K562 (cell line): ENCODE data around the gene PNPLA2. TPM values are rescaled to one million over a fixed set of nuclear protein-coding genes. Genes with fewer than 3 reads are reported as not detected.

Experiments used
- ARID4B ChIP-seq: sonication (generic); formaldehyde crosslinking; IDR thresholded peaks from 2 replicates; pipeline ENCODE4 v1.8.0; 2022; ENCODE audit warnings: mild to moderate bottlenecking, missing genetic modification reagents
- BHLHE40 ChIP-seq: IDR thresholded peaks from 2 replicates; pipeline ENCODE4 v1.6.1; 2011; ENCODE audit warnings: low read length, improper control_type of control experiment
- E2F4 ChIP-seq: sonication (generic); formaldehyde crosslinking; IDR thresholded peaks from 2 replicates; pipeline ENCODE4 v1.8.0; 2022; ENCODE audit warnings: mild to moderate bottlenecking, low read depth, missing genetic modification reagents
- FIP1L1 ChIP-seq: fragments of 200-400 bp; formaldehyde crosslinking; IDR thresholded peaks from 2 replicates; pipeline ENCODE4 v1.6.1; 2018; ENCODE audit warnings: mild to moderate bottlenecking, low read depth, low read length; ENCODE audit not compliant: poor library complexity, severe bottlenecking
- HMGXB4 ChIP-seq: sonication (generic); formaldehyde crosslinking; IDR thresholded peaks from 2 replicates; pipeline ENCODE4 v1.8.1; 2023; ENCODE audit warnings: mild to moderate bottlenecking, missing genetic modification reagents
- MAZ ChIP-seq, 2 experiments: fragments of 450-650 bp in 1 of 2; sonication (generic) in 1 of 2; formaldehyde crosslinking; IDR thresholded peaks in 1 of 2; conservative IDR thresholded peaks in 1 of 2; 2 replicates each; pipeline versions ENCODE4 v1.4.0 to v1.5.0; 2020; ENCODE audit warnings: mild to moderate bottlenecking in 1 of 2, missing genetic modification reagents in 1 of 2
- PHF8 ChIP-seq: fragments of 200-600 bp; sonication (generic); IDR thresholded peaks from 2 replicates; pipeline ENCODE4 v1.6.1; 2012; ENCODE audit warnings: mixed run types, mild to moderate bottlenecking, inconsistent platforms, low read length, moderate library complexity, borderline replicate concordance
- POLR2G ChIP-seq: fragments of 200-400 bp; formaldehyde crosslinking; IDR thresholded peaks from 2 replicates; pipeline ENCODE4 v1.6.1; 2017; ENCODE audit warnings: low read depth, mild to moderate bottlenecking, antibody characterized with exemption, low read length, moderate library complexity
- SAP30 ChIP-seq: fragments of 200-600 bp; sonication (generic); IDR thresholded peaks from 2 replicates; pipeline ENCODE4 v1.6.1; 2012; ENCODE audit warnings: borderline replicate concordance, low read depth, mild to moderate bottlenecking, moderate library complexity, low read length, control low read depth, inconsistent platforms; ENCODE audit not compliant: insufficient read depth, poor library complexity, severe bottlenecking
- STAG1 ChIP-seq: sonication (generic); formaldehyde crosslinking; IDR thresholded peaks from 2 replicates; pipeline ENCODE4 v1.5.0; 2020; ENCODE audit warnings: missing genetic modification reagents, borderline replicate concordance
- USF1 ChIP-seq: sonication (generic); formaldehyde crosslinking; IDR thresholded peaks from 2 replicates; pipeline ENCODE4 v1.9.0; 2022; ENCODE audit warnings: mild to moderate bottlenecking, missing genetic modification reagents
- ZBTB33 ChIP-seq: sonication (generic); formaldehyde crosslinking; IDR thresholded peaks from 2 replicates; pipeline ENCODE4 v1.8.1; 2023; ENCODE audit warnings: mild to moderate bottlenecking, missing genetic modification reagents
- ZFX ChIP-seq: sonication (generic); formaldehyde crosslinking; IDR thresholded peaks from 2 replicates; pipeline ENCODE4 v1.8.0; 2022; ENCODE audit warnings: mild to moderate bottlenecking, missing genetic modification reagents, moderate library complexity
- ZNF408 ChIP-seq: fragments of 250-450 bp; sonication (Bioruptor Pico); IDR thresholded peaks from 2 replicates; pipeline ENCODE4 v1.4.0; 2020; ENCODE audit warnings: low read depth, mild to moderate bottlenecking, moderate library complexity
- polyA plus RNA-seq, 8 experiments: library from polyadenylated mRNA; depleted of rRNA in 4 of 8; stranded (reverse) in 5 of 8; unstranded in 3 of 8; fragments of >200 nt; fragmentation: Nextera tagmentation in 2 of 8; fragmentation: Illumina TruSeq in 1 of 8; extraction: Ambion mirVana in 2 of 8; extraction: Trizol in 1 of 8; gene quantifications; 2 replicates each; pipeline versions ENCODE4 v1.2.1 to v1.2.3, GENCODE V29; 2011 to 2014; ENCODE audit warnings: inconsistent platforms in 1 of 8, missing spikeins in 1 of 8
- total RNA-seq, 7 experiments: library from RNA; depleted of rRNA in 6 of 7; stranded (reverse); fragments of >200 nt in 6 of 7; fragmentation: Illumina TruSeq in 2 of 7; extraction: Trizol in 2 of 7; gene quantifications; 2 replicates each; pipeline versions ENCODE4 v1.2.1 to v1.2.3, GENCODE V29; 2011 to 2021; ENCODE audit warnings: low replicate concordance in 1 of 7

The PNPLA2 gene
- total and polyA plus RNA-seq, 9 of the 15 experiments (the other 6 are each of a cell fraction or from before 2014, with no cell fraction given), result 0.39 to 87.1 (median 8.4) TPM

- TF ChIP-seq STAG1 (CRISPR knock-in tag) (0 out of 2 replicates have a peak, but pooled peaks have one; percentile 22), USF1 (CRISPR knock-in tag) (peak; percentile 63), ARID4B (CRISPR knock-in tag) (peak; percentile 96), HMGXB4 (CRISPR knock-in tag) (0 out of 2 replicates have a peak, but pooled peaks have one; percentile 78), SAP30 (peak; percentile 74), ZFX (CRISPR knock-in tag) (peak; percentile 70), MAZ (CRISPR knock-in tag; conservative IDR thresholded peaks at IDR 0.05 in 1 of 2, IDR thresholded peaks at IDR 0.05 in 1 of 2) (peak; percentile 8 to 32; a peak in 1 of 4 replicates), POLR2G (peak; percentile 68; the same call in 1 of the 2 replicates), FIP1L1 (peak; percentile 8), E2F4 (CRISPR knock-in tag) (0 out of 2 replicates have a peak, but pooled peaks have one; percentile 11), PHF8 (peak; percentile 63; the same call in 1 of the 2 replicates), BHLHE40 (peak; percentile 73), ZBTB33 (0 out of 2 replicates have a peak, but pooled peaks have one; percentile 33), ZNF408 (no peak)
Observed at GRCh38 chr11:797296-798092, 21.2 kb upstream of the PNPLA2 start (continued).
